HG02943 (cell line): ENCODE data around the gene FADS1.

Experiments
- ATAC-seq: cut with Tn5 transposase; IDR thresholded peaks from one replicate; pipeline ENCODE4 v1.9.1; 2021; ENCODE audit warnings: mild to moderate bottlenecking, low read depth, moderate library complexity; ENCODE audit not compliant: unreplicated experiment

Gene FADS1

GRCh38 chr11:61827571-61828378, 11.0 kb upstream of the FADS1 start, which contains the start of gene FADS2:
TSS of gene FADS2 (plus strand) at chr11:61828300. CDS start at chr11:61828391, 91 bp downstream.
- ATAC-seq, result peak; percentile 67

GRCh38 chr11:61826930-61827570, 10.2 kb upstream of the FADS1 start:
- ATAC-seq, result no peak

- no peak for ATAC-seq
Measured at GRCh38 chr11:61820174-61820573, 3.4 kb upstream of the FADS1 start.

GRCh38 chr11:61817471-61818202, 834 bp upstream of the FADS1 start:
- no peak for ATAC-seq

- ATAC-seq, result peak; percentile 20
Measured at GRCh38 chr11:61815790-61816735, 740 bp downstream of the FADS1 start.

- ATAC-seq, result peak; percentile 43
Measured at GRCh38 chr11:61814958-61815789, 1.6 kb downstream of the FADS1 start.

- ATAC-seq, result no peak
Measured at GRCh38 chr11:61814247-61814957, 2.4 kb downstream of the FADS1 start.

GRCh38 chr11:61812736-61813411, 3.9 kb downstream of the FADS1 start:
- no peak for ATAC-seq

GRCh38 chr11:61811831-61812230, 5.0 kb downstream of the FADS1 start:
- ATAC-seq, result no peak

- ATAC-seq, result no peak
Measured at GRCh38 chr11:61810671-61811175, 6.1 kb downstream of the FADS1 start.

- ATAC-seq, result no peak
Measured at GRCh38 chr11:61806785-61807184, 10.0 kb downstream of the FADS1 start.

GRCh38 chr11:61805146-61805545, 11.7 kb downstream of the FADS1 start:
- no peak for ATAC-seq

- ATAC-seq, result no peak
Measured at GRCh38 chr11:61803889-61804647, 12.7 kb downstream of the FADS1 start.

GRCh38 chr11:61802605-61803004, 14.2 kb downstream of the FADS1 start:
- ATAC-seq, result no peak

GRCh38 chr11:61800331-61801281, 16.2 kb downstream of the FADS1 start:
- ATAC-seq, result no peak

- ATAC-seq, result no peak
Measured at GRCh38 chr11:61799665-61800284, 17.0 kb downstream of the FADS1 start.
